Measurements from ENCODE around the gene EMID1.

GRCh38 chr22:29277927-29278326, 72.2 kb downstream of the EMID1 start:
- TF ChIP-seq CTCF (optimal IDR thresholded peaks at IDR 0.05 in 1 of 3, IDR thresholded peaks at IDR 0.05 in 1 of 3, conservative IDR thresholded peaks at IDR 0.05 in 1 of 3; ENCODE audit: extremely low read depth in 1 of 3, insufficient read depth in 2 of 3, low read length in 3 of 3) (no peak), EZH2 (IDR thresholded peaks at IDR 0.05; ENCODE audit: low read length) (no peak)

Measured in keratinocyte (primary cell).